ENCODE data around the gene MRPS9. TPM values are rescaled to one million over a fixed set of nuclear protein-coding genes. Genes with fewer than 3 reads are reported as not detected.

MRPS9 gene
- total RNA-seq, 1 experiment from 2014 or later, result 60.0 TPM

- peak overlapping the region; percentile 77 to 91 for H3K4me3 Mint-ChIP-seq
- H3K36me3 Mint-ChIP-seq (ENCODE audit: insufficient read depth in 1 of 3, low read depth in 3 of 3), result peaks cover 0 to 7% (median 0%) of the 10 kb centered on the region in 3 experiments; a peak in 2 of 7 replicates
- H2BK120ac ChIP-seq (ENCODE audit: low read depth, low read length, poor library complexity, severe bottlenecking), result no peak overlapping the region
- no peak overlapping the region for H4K91ac ChIP-seq (ENCODE audit: insufficient read length, low read depth, low read length)
- H3K4me1 Mint-ChIP-seq, result peaks cover 15 to 17% of the 10 kb centered on the region in 2 experiments
- H3K27me3 ChIP-seq (ENCODE audit: insufficient read depth, low read length), result no peaks in the 10 kb centered on the region
- H3K9ac ChIP-seq (ENCODE audit: extremely low read depth, insufficient read length, low read length), result no peak overlapping the region
- no peaks in the 10 kb centered on the region for H4K20me1 ChIP-seq (ENCODE audit: control insufficient read depth, insufficient read depth, insufficient read length)
- no peak overlapping the region for H3K27ac Mint-ChIP-seq
- H2BK5ac ChIP-seq (ENCODE audit: insufficient read length, low read length), result no peak overlapping the region
- H4K8ac ChIP-seq (replicated peaks; ENCODE audit: insufficient read length, low read depth, low read length), result no peak overlapping the region
- H3K79me1 ChIP-seq (ENCODE audit: insufficient read depth, low read depth, low read length, poor library complexity, severe bottlenecking), result no peaks in the 10 kb centered on the region
- H2BK15ac ChIP-seq (ENCODE audit: low read depth, low read length), result no peak overlapping the region
- no peak overlapping the region for H3K4ac ChIP-seq (ENCODE audit: low read depth, low read length)
- TF ChIP-seq CTCF (conservative IDR thresholded peaks at IDR 0.05), result no peak
- H3K23ac ChIP-seq (ENCODE audit: insufficient read length, low read depth, low read length), result no peak overlapping the region
- no peak overlapping the region for H2BK12ac ChIP-seq (ENCODE audit: insufficient read length, low read depth, low read length)
- H3K4me2 ChIP-seq (ENCODE audit: insufficient read depth, insufficient read length, low read length), result peak overlapping the region; percentile 40
- WGBS (ENCODE audit: extremely low coverage, insufficient read length, low lambda C conversion rate), result no CpG with 5 or more reads among the region's 2 CpGs
- no peak overlapping the region for H4K5ac ChIP-seq (ENCODE audit: insufficient read length, low read depth, low read length)
- no peaks in the 10 kb centered on the region; a peak in 1 of 5 replicates for H3K9me3 Mint-ChIP-seq
- no peaks in the 10 kb centered on the region for H3K9me3 ChIP-seq (ENCODE audit: control insufficient read depth, low read depth, low read length)
- no peaks in the 10 kb centered on the region for H3K4me1 ChIP-seq (ENCODE audit: insufficient read depth, low read length)
- no peak overlapping the region for H3K56ac ChIP-seq (ENCODE audit: insufficient read length, low read depth, low read length)
- no peak overlapping the region for H2AFZ ChIP-seq (ENCODE audit: low read length)
- no peak overlapping the region for H2BK20ac ChIP-seq (ENCODE audit: low read depth, low read length, poor library complexity, severe bottlenecking)
- no peaks in the 10 kb centered on the region for H3K79me2 ChIP-seq (ENCODE audit: insufficient read depth, low read length)
- no peak overlapping the region for H3K27ac ChIP-seq (ENCODE audit: insufficient read length, low read depth, low read length)
- no peak overlapping the region for H3K14ac ChIP-seq (ENCODE audit: insufficient read depth, low read length)
- H3K27me3 Mint-ChIP-seq (ENCODE audit: low read depth), result peaks cover 29% of the 10 kb centered on the region
- H3T11ph ChIP-seq (ENCODE audit: low read length), result no peak overlapping the region
- no peak overlapping the region for H3K18ac ChIP-seq (ENCODE audit: insufficient read length, low read depth, low read length)
- H3K23me2 ChIP-seq (ENCODE audit: insufficient read length, low read depth, low read length, poor library complexity, severe bottlenecking), result peaks cover 5% of the 10 kb centered on the region
- no peak for DNase-seq
- no peak overlapping the region for H2AK5ac ChIP-seq (ENCODE audit: insufficient read length, low read length)
These were observed 107.1 kb downstream of the MRPS9 start for GRCh38 chr2:105144941-105145300.
